GM12872 (cell line): ENCODE data around the gene GALNT17.
A peak's percentile ranks its signal among the peaks of the same experiment; 100 is the strongest.

Experiments used
- CTCF ChIP-seq: IDR thresholded peaks from 3 replicates; pipeline ENCODE4 v1.5.1; 2011; ENCODE audit warnings: low read depth, mild to moderate bottlenecking, low read length, moderate library complexity; ENCODE audit not compliant: insufficient read depth

The GALNT17 gene

GRCh38 chr7:71718563-71718962 is 586.6 kb downstream of the GALNT17 start:
- TF ChIP-seq CTCF: no peak

DNA sequence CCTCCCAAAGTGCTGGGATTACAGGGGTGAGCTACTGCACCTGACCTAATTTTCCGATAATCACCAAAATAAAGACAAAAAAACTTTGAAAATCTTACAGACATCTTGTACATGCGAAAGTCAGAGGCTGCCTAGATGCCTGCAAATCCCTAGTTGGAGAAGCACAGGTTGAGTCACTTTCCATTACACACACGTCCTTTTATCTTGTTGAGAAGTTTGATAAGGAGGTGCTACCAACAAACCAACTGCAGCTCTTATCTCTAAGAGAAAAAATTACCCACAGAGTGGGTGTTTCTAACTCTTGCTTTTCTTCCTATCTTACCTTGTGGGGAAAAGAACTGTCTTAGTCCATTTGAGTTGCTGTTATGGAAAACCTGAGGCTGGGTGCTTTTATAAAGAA is 589.8 kb downstream of the GALNT17 start:
- no peak for TF ChIP-seq CTCF

DNA sequence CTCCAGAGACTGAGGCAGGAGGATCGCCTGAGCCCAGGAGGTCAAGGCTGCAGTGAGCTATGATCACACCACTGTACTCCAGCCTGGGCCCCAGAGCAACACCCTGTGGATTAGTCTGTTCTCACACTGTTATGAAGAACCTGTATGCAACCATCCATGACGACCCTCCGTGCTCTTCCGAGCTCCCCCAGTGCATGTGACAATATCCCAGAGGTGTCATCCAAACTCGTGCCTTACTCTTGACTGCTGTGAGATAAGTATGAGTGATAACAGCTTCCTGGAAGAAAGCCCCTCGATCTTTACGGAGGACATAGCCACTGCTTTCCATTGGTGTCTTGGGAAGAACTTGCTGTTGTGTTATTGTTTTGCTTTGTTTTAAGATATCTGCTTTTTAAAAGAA is 591.9 kb downstream of the GALNT17 start:
- no peak for TF ChIP-seq CTCF

DNA sequence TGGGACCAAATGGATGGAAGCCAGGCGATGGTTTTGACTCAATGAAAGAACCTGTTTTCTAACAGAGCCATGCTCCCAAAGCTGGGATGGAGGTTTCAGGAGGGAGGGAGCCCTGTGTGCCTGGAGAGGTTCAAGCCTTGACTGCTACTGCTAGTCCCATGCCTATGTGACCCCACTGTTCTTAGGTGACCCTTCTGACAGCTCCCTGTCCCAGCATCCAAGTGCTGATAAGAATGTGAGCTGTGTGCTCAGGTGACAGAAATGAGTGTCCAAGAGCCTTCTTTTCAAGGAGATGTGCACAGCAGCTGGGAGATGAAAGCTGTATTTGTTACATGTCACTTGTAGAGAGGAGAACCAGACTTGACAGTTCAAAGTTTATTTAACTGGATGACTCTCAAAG is 595.4 kb downstream of the GALNT17 start:
- no peak for TF ChIP-seq CTCF

- no peak for TF ChIP-seq CTCF
These were observed 599.8 kb downstream of the GALNT17 start for GRCh38 chr7:71731740-71732139.

GRCh38 chr7:71733107-71733870 is 601.3 kb downstream of the GALNT17 start:
- TF ChIP-seq CTCF: peak; percentile 83

GRCh38 chr7:71735961-71736556 is 604.1 kb downstream of the GALNT17 start:
- TF ChIP-seq CTCF: peak; percentile 90
